ENCODE data around the gene OPHN1. TPM values are rescaled to one million over a fixed set of nuclear protein-coding genes. Genes with fewer than 3 reads are reported as not detected.

Gene OPHN1
- total RNA-seq, 1 experiment from 2014 or later, result 4.4 TPM

- no peak for TF ChIP-seq JAZF1 (CRISPR knock-in tag; IDR thresholded peaks at IDR 0.05)
Measured at GRCh38 chrX:68375803-68376202, 57.5 kb downstream of the OPHN1 start (continued).

DNA sequence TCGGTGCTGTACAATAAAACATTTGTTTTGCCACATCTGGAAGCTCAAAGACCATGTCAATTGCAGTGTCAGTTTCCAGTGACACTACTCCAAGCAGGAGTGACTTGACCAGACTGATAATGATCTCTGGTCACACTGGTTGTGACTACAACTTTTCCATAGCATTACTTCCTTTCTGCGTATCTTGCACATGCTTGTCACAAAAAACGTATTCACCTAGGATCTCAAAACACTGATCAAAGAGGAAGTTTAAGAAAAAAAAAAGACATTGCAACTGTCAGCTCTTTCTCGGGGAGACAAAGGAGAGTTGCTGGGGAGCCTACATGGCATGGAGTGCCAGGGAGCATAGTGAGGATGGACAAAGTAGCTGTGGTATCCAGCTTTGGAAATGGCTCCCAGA, 60.6 kb downstream of the OPHN1 start:
- Mint-ChIP-seq H3K9me3 (peaks cover 6% of the 10 kb centered on the region; the same call in 1 of the 2 replicates), H3K4me1 (no peaks in the 10 kb centered on the region), H3K4me3 (no peak overlapping the region), H3K27ac (no peak overlapping the region), H3K27me3 (ENCODE audit: low read depth) (no peaks in the 10 kb centered on the region), H3K36me3 (0 out of 2 replicates have a peak, but pooled peaks cover 5% of the 10 kb centered on the region)
- DNase-seq (ENCODE audit: low spot score) (no peak), ATAC-seq (no peak)
- ChIA-PET POLR2A (no interaction called here), CTCF (no interaction called here)
- TF ChIP-seq PREB (CRISPR knock-in tag; IDR thresholded peaks at IDR 0.05; ENCODE audit: borderline replicate concordance) (no peak), SOX15 (CRISPR knock-in tag; IDR thresholded peaks at IDR 0.05) (no peak), NFATC4 (CRISPR knock-in tag; IDR thresholded peaks at IDR 0.05) (no peak), ZNF219 (CRISPR knock-in tag; IDR thresholded peaks at IDR 0.05; ENCODE audit: borderline replicate concordance) (no peak), NFE2L1 (CRISPR knock-in tag; IDR thresholded peaks at IDR 0.05) (no peak), ZNF671 (CRISPR knock-in tag; IDR thresholded peaks at IDR 0.05) (no peak), OVOL2 (CRISPR knock-in tag; IDR thresholded peaks at IDR 0.05; ENCODE audit: borderline replicate concordance) (no peak), SMAD4 (CRISPR knock-in tag; IDR thresholded peaks at IDR 0.05) (no peak), ESRRA (CRISPR knock-in tag; IDR thresholded peaks at IDR 0.05; ENCODE audit: borderline replicate concordance) (no peak), E2F4 (CRISPR knock-in tag; IDR thresholded peaks at IDR 0.05; ENCODE audit: borderline replicate concordance, low read depth) (no peak), ZNF396 (CRISPR knock-in tag; IDR thresholded peaks at IDR 0.05; ENCODE audit: borderline replicate concordance) (no peak)
- TF ChIP-seq, protein P1, sequence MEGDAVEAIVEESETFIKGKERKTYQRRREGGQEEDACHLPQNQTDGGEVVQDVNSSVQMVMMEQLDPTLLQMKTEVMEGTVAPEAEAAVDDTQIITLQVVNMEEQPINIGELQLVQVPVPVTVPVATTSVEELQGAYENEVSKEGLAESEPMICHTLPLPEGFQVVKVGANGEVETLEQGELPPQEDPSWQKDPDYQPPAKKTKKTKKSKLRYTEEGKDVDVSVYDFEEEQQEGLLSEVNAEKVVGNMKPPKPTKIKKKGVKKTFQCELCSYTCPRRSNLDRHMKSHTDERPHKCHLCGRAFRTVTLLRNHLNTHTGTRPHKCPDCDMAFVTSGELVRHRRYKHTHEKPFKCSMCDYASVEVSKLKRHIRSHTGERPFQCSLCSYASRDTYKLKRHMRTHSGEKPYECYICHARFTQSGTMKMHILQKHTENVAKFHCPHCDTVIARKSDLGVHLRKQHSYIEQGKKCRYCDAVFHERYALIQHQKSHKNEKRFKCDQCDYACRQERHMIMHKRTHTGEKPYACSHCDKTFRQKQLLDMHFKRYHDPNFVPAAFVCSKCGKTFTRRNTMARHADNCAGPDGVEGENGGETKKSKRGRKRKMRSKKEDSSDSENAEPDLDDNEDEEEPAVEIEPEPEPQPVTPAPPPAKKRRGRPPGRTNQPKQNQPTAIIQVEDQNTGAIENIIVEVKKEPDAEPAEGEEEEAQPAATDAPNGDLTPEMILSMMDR (IDR thresholded peaks at IDR 0.05), result no peak
- TF ChIP-seq, protein P2, sequence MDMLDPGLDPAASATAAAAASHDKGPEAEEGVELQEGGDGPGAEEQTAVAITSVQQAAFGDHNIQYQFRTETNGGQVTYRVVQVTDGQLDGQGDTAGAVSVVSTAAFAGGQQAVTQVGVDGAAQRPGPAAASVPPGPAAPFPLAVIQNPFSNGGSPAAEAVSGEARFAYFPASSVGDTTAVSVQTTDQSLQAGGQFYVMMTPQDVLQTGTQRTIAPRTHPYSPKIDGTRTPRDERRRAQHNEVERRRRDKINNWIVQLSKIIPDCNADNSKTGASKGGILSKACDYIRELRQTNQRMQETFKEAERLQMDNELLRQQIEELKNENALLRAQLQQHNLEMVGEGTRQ (CRISPR knock-in tag; IDR thresholded peaks at IDR 0.05), result no peak
- TF ChIP-seq, protein P3, sequence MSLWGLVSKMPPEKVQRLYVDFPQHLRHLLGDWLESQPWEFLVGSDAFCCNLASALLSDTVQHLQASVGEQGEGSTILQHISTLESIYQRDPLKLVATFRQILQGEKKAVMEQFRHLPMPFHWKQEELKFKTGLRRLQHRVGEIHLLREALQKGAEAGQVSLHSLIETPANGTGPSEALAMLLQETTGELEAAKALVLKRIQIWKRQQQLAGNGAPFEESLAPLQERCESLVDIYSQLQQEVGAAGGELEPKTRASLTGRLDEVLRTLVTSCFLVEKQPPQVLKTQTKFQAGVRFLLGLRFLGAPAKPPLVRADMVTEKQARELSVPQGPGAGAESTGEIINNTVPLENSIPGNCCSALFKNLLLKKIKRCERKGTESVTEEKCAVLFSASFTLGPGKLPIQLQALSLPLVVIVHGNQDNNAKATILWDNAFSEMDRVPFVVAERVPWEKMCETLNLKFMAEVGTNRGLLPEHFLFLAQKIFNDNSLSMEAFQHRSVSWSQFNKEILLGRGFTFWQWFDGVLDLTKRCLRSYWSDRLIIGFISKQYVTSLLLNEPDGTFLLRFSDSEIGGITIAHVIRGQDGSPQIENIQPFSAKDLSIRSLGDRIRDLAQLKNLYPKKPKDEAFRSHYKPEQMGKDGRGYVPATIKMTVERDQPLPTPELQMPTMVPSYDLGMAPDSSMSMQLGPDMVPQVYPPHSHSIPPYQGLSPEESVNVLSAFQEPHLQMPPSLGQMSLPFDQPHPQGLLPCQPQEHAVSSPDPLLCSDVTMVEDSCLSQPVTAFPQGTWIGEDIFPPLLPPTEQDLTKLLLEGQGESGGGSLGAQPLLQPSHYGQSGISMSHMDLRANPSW (CRISPR knock-in tag; conservative IDR thresholded peaks at IDR 0.05; ENCODE audit: low read depth), result no peak
- TF ChIP-seq, protein P4, sequence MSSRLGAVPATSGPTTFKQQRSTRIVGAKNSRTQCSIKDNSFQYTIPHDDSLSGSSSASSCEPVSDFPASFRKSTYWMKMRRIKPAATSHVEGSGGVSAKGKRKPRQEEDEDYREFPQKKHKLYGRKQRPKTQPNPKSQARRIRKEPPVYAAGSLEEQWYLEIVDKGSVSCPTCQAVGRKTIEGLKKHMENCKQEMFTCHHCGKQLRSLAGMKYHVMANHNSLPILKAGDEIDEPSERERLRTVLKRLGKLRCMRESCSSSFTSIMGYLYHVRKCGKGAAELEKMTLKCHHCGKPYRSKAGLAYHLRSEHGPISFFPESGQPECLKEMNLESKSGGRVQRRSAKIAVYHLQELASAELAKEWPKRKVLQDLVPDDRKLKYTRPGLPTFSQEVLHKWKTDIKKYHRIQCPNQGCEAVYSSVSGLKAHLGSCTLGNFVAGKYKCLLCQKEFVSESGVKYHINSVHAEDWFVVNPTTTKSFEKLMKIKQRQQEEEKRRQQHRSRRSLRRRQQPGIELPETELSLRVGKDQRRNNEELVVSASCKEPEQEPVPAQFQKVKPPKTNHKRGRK (CRISPR knock-in tag; IDR thresholded peaks at IDR 0.05; ENCODE audit: borderline replicate concordance), result no peak
